Colonic mucosa (tissue), 4 donors: ENCODE results near the gene EVI5L. TPM values are rescaled to one million over a fixed set of nuclear protein-coding genes. Genes with fewer than 3 reads are reported as not detected.
A peak's percentile ranks its signal among the peaks of the same experiment; 100 is the strongest.

ENCODE experiments used
- DNase-seq: peaks from one replicate; pipeline ENCODE4 v3.0.0-alpha.2; 2020
- H3K27ac ChIP-seq: fragments of 200-600 bp; one replicate; pipeline ENCODE4 v1.8.0; 2021
- H3K27me3 ChIP-seq: fragments of 200-600 bp; one replicate; pipeline ENCODE4 v1.8.0; 2021
- H3K36me3 ChIP-seq: fragments of 200-600 bp; one replicate; pipeline ENCODE4 v1.8.0; 2021
- H3K4me1 ChIP-seq: fragments of 200-600 bp; one replicate; pipeline ENCODE4 v1.8.0; 2021; ENCODE audit warnings: mild to moderate bottlenecking
- H3K4me3 ChIP-seq: fragments of 200-600 bp; one replicate; pipeline ENCODE4 v1.8.0; 2021
- H3K9ac ChIP-seq, 2 donors: one replicate each; pipeline ENCODE4 v1.7.0; 2013; ENCODE audit warnings: control low read depth in 2 of 2, low read depth in 2 of 2, low read length in 2 of 2
- H3K9me3 ChIP-seq: fragments of 200-600 bp; one replicate; pipeline ENCODE4 v1.8.0; 2021
- CTCF ChIP-seq: fragments of 200-600 bp; IDR thresholded peaks from one replicate; pipeline ENCODE4 v1.8.0; 2022; ENCODE audit warnings: antibody characterized with exemption, mild to moderate bottlenecking
- intact Hi-C: fragments of 100-400 bp; cut with DNase I; formaldehyde crosslinking; loops from one replicate; pipeline ENCODE4 v1.14.1; 2022
- total RNA-seq, 2 donors: library from RNA; stranded (reverse); fragmentation: NEBNext Ultra II Directional in 1 of 2; extraction: Animal tissue kit (Norgen Biotek cat#: 25700) in 1 of 2; gene quantifications; one replicate each; pipeline ENCODE4 v1.2.1, GENCODE V29; 2021
- donor health status: healthy.
- donor health status: DM: no; HTN: no; CAD: no.
- donor health status: DM: no; HTN: no; CAD: no.

EVI5L gene
- total RNA-seq, 2 donors from 2014 or later, result 10.6 to 12.0 TPM

- H3K4me1 ChIP-seq, result peaks cover 12% of the 10 kb centered on the region
- no peak for TF ChIP-seq CTCF
- no peak for DNase-seq
- H3K27me3 ChIP-seq, result peaks cover 33% of the 10 kb centered on the region
- H3K4me3 ChIP-seq, result no peak overlapping the region
- no peak overlapping the region for H3K9ac ChIP-seq
- H3K9me3 ChIP-seq, result no peaks in the 10 kb centered on the region
- intact Hi-C loops, result no loop called here
- no peak overlapping the region for H3K27ac ChIP-seq
- no peaks in the 10 kb centered on the region for H3K36me3 ChIP-seq
Observed at GRCh38 chr19:7865262-7865911, 35.4 kb downstream of the EVI5L start.

GRCh38 chr19:7866399-7867091, 36.5 kb downstream of the EVI5L start:
- DNase-seq, result no peak
- Histone ChIP-seq H3K4me1 (peaks cover 10% of the 10 kb centered on the region), H3K36me3 (no peaks in the 10 kb centered on the region)

GRCh38 chr19:7867092-7867844, 37.2 kb downstream of the EVI5L start:
- intact Hi-C loops, result no loop called here
- H3K9ac ChIP-seq, result no peak overlapping the region
- H3K4me1 ChIP-seq, result peaks cover 4% of the 10 kb centered on the region
- no peaks in the 10 kb centered on the region for H3K9me3 ChIP-seq
- no peak for TF ChIP-seq CTCF
- H3K4me3 ChIP-seq, result no peak overlapping the region
- peaks cover 24% of the 10 kb centered on the region for H3K27me3 ChIP-seq
- DNase-seq, result no peak
- no peak overlapping the region for H3K27ac ChIP-seq
- no peaks in the 10 kb centered on the region for H3K36me3 ChIP-seq

More at GRCh38 chr19:7866399-7867091, 36.5 kb downstream of the EVI5L start:
- no peak overlapping the region for H3K27ac ChIP-seq
- no peak overlapping the region for H3K9ac ChIP-seq
- H3K4me3 ChIP-seq, result no peak overlapping the region
- TF ChIP-seq CTCF, result no peak
- no peaks in the 10 kb centered on the region for H3K9me3 ChIP-seq
- intact Hi-C loops, result no loop called here
- H3K27me3 ChIP-seq, result peaks cover 29% of the 10 kb centered on the region

GRCh38 chr19:7868326-7868670, 38.3 kb downstream of the EVI5L start:
- Histone ChIP-seq H3K4me1 (peaks cover 4% of the 10 kb centered on the region), H3K4me3 (peak overlapping the region; percentile 56), H3K36me3 (no peaks in the 10 kb centered on the region), H3K27ac (no peak overlapping the region), H3K27me3 (peaks cover 26% of the 10 kb centered on the region), H3K9me3 (no peaks in the 10 kb centered on the region), H3K9ac (peak overlapping the region; percentile 5 to 24)
- no peak for TF ChIP-seq CTCF
- no peak for DNase-seq
- intact Hi-C loops, result no loop called here

- intact Hi-C loops, result no loop called here
- H3K4me3 ChIP-seq, result peak overlapping the region; percentile 56
- H3K4me1 ChIP-seq, result peaks cover 4% of the 10 kb centered on the region
- no peaks in the 10 kb centered on the region for H3K36me3 ChIP-seq
- H3K9me3 ChIP-seq, result no peaks in the 10 kb centered on the region
- peak; percentile 87 for DNase-seq
- TF ChIP-seq CTCF, result peak; percentile 80
- peak overlapping the region; percentile 5 to 60 for H3K9ac ChIP-seq
- H3K27me3 ChIP-seq, result peaks cover 26% of the 10 kb centered on the region
- H3K27ac ChIP-seq, result peak overlapping the region; percentile 50
Observed at GRCh38 chr19:7868671-7869452, 38.8 kb downstream of the EVI5L start.
